Pericardium fibroblast (primary cell): ENCODE data around the gene RNASEH1. TPM values are rescaled to one million over a fixed set of nuclear protein-coding genes. Genes with fewer than 3 reads are reported as not detected.

ENCODE experiments used
- total RNA-seq: library from RNA; depleted of rRNA; stranded (reverse); fragments of >200 nt; gene quantifications from 2 replicates; pipeline ENCODE4 v1.2.3, GENCODE V29; 2015

Gene RNASEH1
- total RNA-seq: 14.6 and 21.1 TPM in 2 replicates

GRCh38 chr2:3558205-3559014, at the start of gene RNASEH1:
RNASEH1 (minus strand) TSS chr2:3558333; CDS start chr2:3558260, 73 bp downstream.

GRCh38 chr2:3594493-3595281, 36.6 kb upstream of the RNASEH1 start, which contains the start of gene COLEC11:
COLEC11 (plus strand) TSS chr2:3595112; CDS start chr2:3604341, 9,229 bp downstream.

DNA sequence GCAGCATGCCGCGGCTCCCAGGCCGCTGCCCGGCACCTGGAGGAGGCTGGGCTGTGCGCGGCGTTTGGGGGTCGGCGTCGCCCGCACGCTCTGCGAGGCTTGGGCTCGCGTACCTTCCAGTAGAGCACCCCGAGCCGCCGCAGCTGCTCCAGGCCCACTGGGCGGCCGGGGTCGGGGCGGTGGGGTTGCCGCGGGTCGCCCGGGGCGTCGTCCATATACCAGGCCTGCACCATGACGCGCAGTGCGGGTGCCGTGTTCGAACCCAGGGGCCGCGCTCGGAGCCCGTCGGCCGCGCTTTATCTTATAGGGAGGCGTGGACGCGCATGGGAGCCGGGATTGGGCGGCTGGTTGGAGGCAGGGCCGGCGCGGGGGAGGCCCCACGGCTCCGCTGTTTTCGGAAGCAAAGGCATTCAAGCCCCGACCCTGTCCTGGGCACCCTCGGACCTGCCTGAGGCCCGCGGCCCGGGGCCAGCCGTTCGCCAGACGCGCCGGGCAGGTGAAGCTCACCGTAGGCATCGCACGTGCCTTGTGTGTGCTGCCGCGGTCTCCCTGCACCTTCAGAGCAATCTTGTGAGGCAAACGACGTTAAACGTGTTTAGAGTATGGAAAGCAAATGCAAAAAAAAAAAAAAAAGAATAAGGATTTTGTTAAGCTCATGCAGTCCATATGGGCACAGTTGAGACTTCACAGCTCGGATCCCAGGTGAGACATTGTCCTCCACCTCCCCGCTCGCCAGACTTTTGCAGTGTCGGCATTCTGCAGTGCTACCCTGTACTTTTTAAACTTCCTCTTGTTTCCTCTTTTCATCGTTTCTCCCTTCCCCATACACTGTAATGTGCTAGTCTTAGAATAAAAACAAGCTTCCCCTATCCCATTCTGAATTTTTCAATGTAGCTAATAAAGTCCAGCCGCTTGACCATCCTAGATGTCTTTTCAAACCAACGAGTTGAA, 38.6 kb downstream of the RNASEH1 start, which contains the start of gene ADI1:
TSS of gene ADI1 (minus strand) at position 277 of the 951 bp plus-strand sequence. CDS start at position 233, 44 bp downstream.

Other genes starting within 250 kb of the RNASEH1 start
- gene EIPR1, start 180.5 kb downstream of the RNASEH1 start, total RNA-seq: 27.4 and 53.5 TPM in 2 replicates
- gene TRAPPC12, start 178.6 kb downstream of the RNASEH1 start, total RNA-seq: 78.3 and 78.4 TPM in 2 replicates
- 79.2 and 93.4 TPM in 2 replicates for gene ADI1, start 38.8 kb downstream of the RNASEH1 start, total RNA-seq
- gene RPS7, start 16.9 kb upstream of the RNASEH1 start, total RNA-seq: 3,319 and 5,591 TPM in 2 replicates
- gene COLEC11, start 36.8 kb upstream of the RNASEH1 start, total RNA-seq: 1.4 and 8.9 TPM in 2 replicates
- gene ALLC, start 99.9 kb upstream of the RNASEH1 start, total RNA-seq: not detected in 2 replicates
- gene DCDC2C, start 145.2 kb upstream of the RNASEH1 start, total RNA-seq: not detected in 2 replicates